ENCODE measurements around the gene PTPN3. TPM values are rescaled to one million over a fixed set of nuclear protein-coding genes. Genes with fewer than 3 reads are reported as not detected.
"Not testable (repeated sequence)": the region's sequence is repeated elsewhere in the genome, so short reads cannot be mapped to it uniquely, and the experiment has no call there.

The PTPN3 gene
- total RNA-seq, 1 experiment from 2014 or later, result 10.4 TPM

- TF ChIP-seq, protein P1, sequence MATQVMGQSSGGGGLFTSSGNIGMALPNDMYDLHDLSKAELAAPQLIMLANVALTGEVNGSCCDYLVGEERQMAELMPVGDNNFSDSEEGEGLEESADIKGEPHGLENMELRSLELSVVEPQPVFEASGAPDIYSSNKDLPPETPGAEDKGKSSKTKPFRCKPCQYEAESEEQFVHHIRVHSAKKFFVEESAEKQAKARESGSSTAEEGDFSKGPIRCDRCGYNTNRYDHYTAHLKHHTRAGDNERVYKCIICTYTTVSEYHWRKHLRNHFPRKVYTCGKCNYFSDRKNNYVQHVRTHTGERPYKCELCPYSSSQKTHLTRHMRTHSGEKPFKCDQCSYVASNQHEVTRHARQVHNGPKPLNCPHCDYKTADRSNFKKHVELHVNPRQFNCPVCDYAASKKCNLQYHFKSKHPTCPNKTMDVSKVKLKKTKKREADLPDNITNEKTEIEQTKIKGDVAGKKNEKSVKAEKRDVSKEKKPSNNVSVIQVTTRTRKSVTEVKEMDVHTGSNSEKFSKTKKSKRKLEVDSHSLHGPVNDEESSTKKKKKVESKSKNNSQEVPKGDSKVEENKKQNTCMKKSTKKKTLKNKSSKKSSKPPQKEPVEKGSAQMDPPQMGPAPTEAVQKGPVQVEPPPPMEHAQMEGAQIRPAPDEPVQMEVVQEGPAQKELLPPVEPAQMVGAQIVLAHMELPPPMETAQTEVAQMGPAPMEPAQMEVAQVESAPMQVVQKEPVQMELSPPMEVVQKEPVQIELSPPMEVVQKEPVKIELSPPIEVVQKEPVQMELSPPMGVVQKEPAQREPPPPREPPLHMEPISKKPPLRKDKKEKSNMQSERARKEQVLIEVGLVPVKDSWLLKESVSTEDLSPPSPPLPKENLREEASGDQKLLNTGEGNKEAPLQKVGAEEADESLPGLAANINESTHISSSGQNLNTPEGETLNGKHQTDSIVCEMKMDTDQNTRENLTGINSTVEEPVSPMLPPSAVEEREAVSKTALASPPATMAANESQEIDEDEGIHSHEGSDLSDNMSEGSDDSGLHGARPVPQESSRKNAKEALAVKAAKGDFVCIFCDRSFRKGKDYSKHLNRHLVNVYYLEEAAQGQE (IDR thresholded peaks at IDR 0.05; ENCODE audit: insufficient read depth in 1 of 2, low read depth in 2 of 2, low read length in 1 of 2), result no peak
- TF ChIP-seq TCF7L2 (IDR thresholded peaks at IDR 0.05; ENCODE audit: low read depth, low read length) (no peak), POLR2AphosphoS5 (IDR thresholded peaks at IDR 0.05; ENCODE audit: low read depth, low read length) (no peak), SIN3A (IDR thresholded peaks at IDR 0.05; ENCODE audit: borderline replicate concordance, insufficient read depth, low read depth, low read length) (no peak)
- TF ChIP-seq, protein P2, sequence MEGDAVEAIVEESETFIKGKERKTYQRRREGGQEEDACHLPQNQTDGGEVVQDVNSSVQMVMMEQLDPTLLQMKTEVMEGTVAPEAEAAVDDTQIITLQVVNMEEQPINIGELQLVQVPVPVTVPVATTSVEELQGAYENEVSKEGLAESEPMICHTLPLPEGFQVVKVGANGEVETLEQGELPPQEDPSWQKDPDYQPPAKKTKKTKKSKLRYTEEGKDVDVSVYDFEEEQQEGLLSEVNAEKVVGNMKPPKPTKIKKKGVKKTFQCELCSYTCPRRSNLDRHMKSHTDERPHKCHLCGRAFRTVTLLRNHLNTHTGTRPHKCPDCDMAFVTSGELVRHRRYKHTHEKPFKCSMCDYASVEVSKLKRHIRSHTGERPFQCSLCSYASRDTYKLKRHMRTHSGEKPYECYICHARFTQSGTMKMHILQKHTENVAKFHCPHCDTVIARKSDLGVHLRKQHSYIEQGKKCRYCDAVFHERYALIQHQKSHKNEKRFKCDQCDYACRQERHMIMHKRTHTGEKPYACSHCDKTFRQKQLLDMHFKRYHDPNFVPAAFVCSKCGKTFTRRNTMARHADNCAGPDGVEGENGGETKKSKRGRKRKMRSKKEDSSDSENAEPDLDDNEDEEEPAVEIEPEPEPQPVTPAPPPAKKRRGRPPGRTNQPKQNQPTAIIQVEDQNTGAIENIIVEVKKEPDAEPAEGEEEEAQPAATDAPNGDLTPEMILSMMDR (IDR thresholded peaks at IDR 0.05), result no peak
- in situ Hi-C loops (cut with HindIII; ENCODE audit: low pct_unique_long_range_greater_than_20kb, low sequenced_read_pairs) (no loop called here), intact Hi-C loops (cut with micrococcal nuclease; ENCODE audit: unreplicated experiment) (no loop called here)
- no peaks in the 10 kb centered on the region for H3K27me3 ChIP-seq (ENCODE audit: control insufficient read depth, insufficient read depth, low read length)
- ATAC-seq (no peak), DNase-seq (ENCODE audit: low read depth, low spot score) (no peak)
- H3K36me3 ChIP-seq (ENCODE audit: control insufficient read depth, insufficient read depth, low read length), result no peaks in the 10 kb centered on the region
- no TSS peak for BruUV-seq (replicated peaks)
- CTCF ChIA-PET, result no interaction called here
- H3K4me3 ChIP-seq (ENCODE audit: low read depth in 2 of 2, low read length in 2 of 2), result no peak overlapping the region
- no peaks in the 10 kb centered on the region for H3K9me3 ChIP-seq (ENCODE audit: control insufficient read depth, insufficient read depth, low read depth, low read length)
- POLR2A ChIA-PET, result no interaction called here
- no peaks in the 10 kb centered on the region for H3K4me1 ChIP-seq (ENCODE audit: control insufficient read depth, insufficient read depth, low read length)
- no peak overlapping the region for H3K27ac ChIP-seq (ENCODE audit: low read length)
Measured at GRCh38 chr9:109512170-109512756, 14.2 kb upstream of the PTPN3 start.

GRCh38 chr9:109510506-109510905 lies 12.4 kb upstream of the PTPN3 start:
- no peak for ATAC-seq
- CTCF ChIA-PET, result no interaction called here
- intact Hi-C loops (cut with micrococcal nuclease; ENCODE audit: unreplicated experiment), result no loop called here

GRCh38 chr9:109510042-109510441 lies 11.9 kb upstream of the PTPN3 start:
- H3K36me3 ChIP-seq (ENCODE audit: control insufficient read depth, insufficient read depth, low read length); H3K4me3 ChIP-seq (ENCODE audit: low read depth in 2 of 2, low read length in 2 of 2); CTCF ChIA-PET; intact Hi-C loops (cut with micrococcal nuclease; ENCODE audit: unreplicated experiment); POLR2A ChIA-PET; DNase-seq (ENCODE audit: low read depth, low spot score); H3K4me1 ChIP-seq (ENCODE audit: control insufficient read depth, insufficient read depth, low read length); BruUV-seq (replicated peaks); H3K27me3 ChIP-seq (ENCODE audit: control insufficient read depth, insufficient read depth, low read length); ATAC-seq; H3K27ac ChIP-seq (ENCODE audit: low read length); in situ Hi-C loops (cut with HindIII; ENCODE audit: low pct_unique_long_range_greater_than_20kb, low sequenced_read_pairs); H3K9me3 ChIP-seq (ENCODE audit: control insufficient read depth, insufficient read depth, low read depth, low read length): not testable (repeated sequence)

More at GRCh38 chr9:109510506-109510905, 12.4 kb upstream of the PTPN3 start:
- no peak overlapping the region for H3K4me3 ChIP-seq (ENCODE audit: low read depth in 2 of 2, low read length in 2 of 2)
- H3K36me3 ChIP-seq (ENCODE audit: control insufficient read depth, insufficient read depth, low read length), result no peaks in the 10 kb centered on the region
- in situ Hi-C loops (cut with HindIII; ENCODE audit: low pct_unique_long_range_greater_than_20kb, low sequenced_read_pairs), result no loop called here
- POLR2A ChIA-PET, result no interaction called here
- H3K27me3 ChIP-seq (ENCODE audit: control insufficient read depth, insufficient read depth, low read length), result no peaks in the 10 kb centered on the region
- no peaks in the 10 kb centered on the region for H3K9me3 ChIP-seq (ENCODE audit: control insufficient read depth, insufficient read depth, low read depth, low read length)
- DNase-seq (ENCODE audit: low read depth, low spot score), result no peak
- no peak overlapping the region for H3K27ac ChIP-seq (ENCODE audit: low read length)
- BruUV-seq (replicated peaks), result no TSS peak
- TF ChIP-seq SIN3A (IDR thresholded peaks at IDR 0.05; ENCODE audit: borderline replicate concordance, insufficient read depth, low read depth, low read length), result no peak
- TF ChIP-seq, protein P2 (IDR thresholded peaks at IDR 0.05), result no peak
- TF ChIP-seq POLR2AphosphoS5 (IDR thresholded peaks at IDR 0.05; ENCODE audit: low read depth, low read length), result no peak
- TF ChIP-seq TCF7L2 (IDR thresholded peaks at IDR 0.05; ENCODE audit: low read depth, low read length), result no peak
- no peaks in the 10 kb centered on the region for H3K4me1 ChIP-seq (ENCODE audit: control insufficient read depth, insufficient read depth, low read length)
